Esophagus (tissue), 2 donors: ENCODE results near the gene RHCG. TPM values are rescaled to one million over a fixed set of nuclear protein-coding genes. Genes with fewer than 3 reads are reported as not detected.

Experiments used
- H3K27ac ChIP-seq, 2 donors: one replicate each; pipeline ENCODE4 v1.5.1; 2013; ENCODE audit warnings: low read depth in 2 of 2, mild to moderate bottlenecking in 2 of 2, inconsistent platforms in 1 of 2, low read length in 1 of 2, moderate library complexity in 1 of 2
- H3K27me3 ChIP-seq, 2 donors: one replicate each; pipeline ENCODE4 v1.6.1; 2013; ENCODE audit warnings: low read length in 2 of 2, control low read depth in 1 of 2, mild to moderate bottlenecking in 1 of 2; ENCODE audit not compliant: insufficient read depth in 2 of 2, control insufficient read depth in 1 of 2
- H3K36me3 ChIP-seq, 2 donors: one replicate each; pipeline ENCODE4 v1.6.1; 2013; ENCODE audit warnings: low read length in 1 of 2; ENCODE audit not compliant: control insufficient read depth in 2 of 2, insufficient read depth in 2 of 2
- H3K4me1 ChIP-seq, 2 donors: one replicate each; pipeline ENCODE4 v1.6.1; 2013; ENCODE audit warnings: low read length in 1 of 2; ENCODE audit not compliant: control insufficient read depth in 2 of 2, insufficient read depth in 2 of 2
- H3K4me3 ChIP-seq, 2 donors: one replicate each; pipeline ENCODE4 v1.5.1; 2013; ENCODE audit warnings: low read length in 2 of 2, mild to moderate bottlenecking in 2 of 2, low read depth in 1 of 2, moderate library complexity in 1 of 2
- H3K9me3 ChIP-seq, 2 donors: one replicate each; pipeline ENCODE4 v1.6.1; 2013; ENCODE audit warnings: mild to moderate bottlenecking in 2 of 2, low read depth in 1 of 2, low read length in 1 of 2, moderate library complexity in 1 of 2; ENCODE audit not compliant: control insufficient read depth in 2 of 2, insufficient read depth in 1 of 2
- WGBS, 2 donors: extraction: QIAGEN DNeasy Blood & Tissue Kit; methylation state at CpG; one replicate each; pipeline ENCODE4 v1.1.7; 2013; 5-methylcytosine and 5-hydroxymethylcytosine counted together
- polyA plus RNA-seq, 2 donors: library from polyadenylated mRNA; stranded (reverse); fragments of 200-250 nt; gene quantifications; one replicate each; pipeline ENCODE4 v1.2.3, GENCODE V29; 2013
- donor health status: healthy with polysubstance abuse.
- donor health status: Bipolar disorder and iron deficiency.

RHCG gene
- polyA plus RNA-seq, 2 donors = 3,283 to 3,991 TPM

DNA sequence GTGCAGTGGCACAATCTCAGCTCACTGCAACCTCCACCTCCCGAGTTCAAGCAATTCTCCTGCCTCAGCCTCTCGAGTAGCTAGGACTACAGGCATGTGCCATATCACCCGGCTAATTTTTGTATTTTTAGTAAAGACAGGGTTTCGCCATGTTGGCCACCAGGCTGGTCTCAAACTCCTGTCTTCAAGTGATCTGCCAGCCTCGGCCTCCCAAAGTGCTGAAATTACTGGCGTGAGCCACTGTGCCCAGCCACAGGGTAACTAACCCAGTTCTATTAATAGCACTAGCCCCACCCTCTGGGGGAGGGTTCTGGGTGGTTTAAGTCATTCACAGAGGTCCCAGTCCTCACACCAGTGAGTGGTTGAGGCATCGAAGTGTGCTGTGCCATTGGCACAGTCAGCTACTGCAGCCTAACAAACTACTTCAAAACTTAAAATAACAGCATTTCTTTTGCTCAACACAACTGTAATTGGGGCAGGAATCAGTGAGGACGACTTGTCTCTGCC, 44.0 kb downstream of the RHCG start:
- peaks cover 0 to 2% of the 10 kb centered on the region in 2 donors for H3K9me3 ChIP-seq
- H3K27ac ChIP-seq = no peak overlapping the region
- H3K36me3 ChIP-seq = no peaks in the 10 kb centered on the region
- 71 to 74% methylated on average over 8 of the region's 8 CpGs for WGBS, 2 donors
- no peaks in the 10 kb centered on the region for H3K27me3 ChIP-seq
- H3K4me3 ChIP-seq = no peak overlapping the region
- peaks cover 0 to 3% of the 10 kb centered on the region in 2 donors for H3K4me1 ChIP-seq

DNA sequence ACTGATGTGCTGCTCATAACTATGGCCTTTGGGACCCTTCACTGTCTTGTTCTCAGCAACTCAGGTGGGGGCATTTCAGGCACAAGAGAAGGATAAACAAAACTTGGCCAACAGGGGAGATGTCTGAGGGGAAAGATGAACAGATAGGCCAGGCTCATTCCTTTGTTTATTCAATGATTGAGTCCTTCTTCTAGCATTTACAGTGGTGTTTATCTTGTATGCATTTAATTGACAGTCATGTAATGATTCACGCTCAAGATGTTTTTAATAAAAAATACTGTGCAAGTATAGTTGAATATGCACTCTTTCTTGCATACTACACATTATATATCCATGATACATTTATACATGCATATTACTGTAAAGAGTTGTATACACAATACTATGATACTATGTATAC, 44.5 kb downstream of the RHCG start:
- Histone ChIP-seq H3K4me3 (no peak overlapping the region), H3K27me3 (no peaks in the 10 kb centered on the region), H3K27ac (no peak overlapping the region), H3K4me1 (peaks cover 0 to 3% of the 10 kb centered on the region in 2 donors), H3K9me3 (peaks cover 0 to 2% of the 10 kb centered on the region in 2 donors), H3K36me3 (no peaks in the 10 kb centered on the region)
- 55 to 69% methylated on average over 1 of the region's 1 CpG for WGBS, 2 donors

DNA sequence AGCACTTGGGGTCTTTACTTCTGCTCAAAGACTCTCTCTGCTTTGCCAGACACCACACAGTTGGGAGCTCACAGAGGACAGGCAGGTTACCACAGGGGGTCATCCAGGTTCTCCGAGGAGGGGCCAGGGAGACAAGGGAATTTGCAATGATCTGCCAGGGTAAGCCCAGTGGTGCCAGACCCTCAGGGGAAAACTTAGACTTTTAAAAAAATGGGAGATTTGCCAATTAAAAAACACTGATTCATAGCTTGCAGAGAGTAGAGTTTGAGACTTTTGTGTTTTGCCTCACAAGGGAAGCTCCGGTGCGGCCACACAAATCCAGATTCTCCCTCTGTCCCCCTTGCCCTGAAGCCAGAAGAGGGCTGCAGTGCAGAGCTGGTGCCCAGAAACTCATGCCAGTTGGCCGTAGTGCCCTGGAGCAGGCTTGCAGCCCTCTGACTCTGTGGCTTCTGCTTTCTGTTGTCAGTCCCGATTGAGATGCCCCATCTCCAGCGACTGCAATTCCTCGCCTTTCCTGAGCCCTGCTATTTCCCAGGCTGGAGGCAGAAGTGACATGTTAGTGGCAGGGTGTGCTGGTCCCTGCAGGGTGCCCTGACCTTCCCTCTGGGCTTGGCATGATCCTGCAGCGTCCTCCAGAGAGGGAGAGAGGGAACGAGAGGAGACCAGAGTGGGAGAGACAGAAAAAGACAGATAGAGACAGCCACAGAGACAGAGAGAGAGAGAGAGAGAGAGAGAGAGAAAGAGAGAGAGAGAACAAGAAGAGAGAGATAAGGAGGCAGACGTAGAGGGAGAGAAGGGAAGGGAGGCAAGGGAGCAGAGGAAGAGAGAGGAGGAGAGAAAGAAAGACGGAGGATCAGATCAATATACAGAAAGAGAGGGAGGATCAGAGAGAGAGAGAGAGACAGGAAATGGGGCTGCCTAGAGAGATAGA, 46.0 kb downstream of the RHCG start:
- H3K4me1 ChIP-seq = peaks cover 0 to 3% of the 10 kb centered on the region in 2 donors
- H3K27ac ChIP-seq = no peak overlapping the region
- WGBS, 2 donors = 20 to 31% methylated on average over 11 of the region's 11 CpGs
- H3K4me3 ChIP-seq = no peak overlapping the region
- H3K9me3 ChIP-seq = peaks cover 0 to 2% of the 10 kb centered on the region in 2 donors
- H3K36me3 ChIP-seq = no peaks in the 10 kb centered on the region
- no peaks in the 10 kb centered on the region for H3K27me3 ChIP-seq

DNA sequence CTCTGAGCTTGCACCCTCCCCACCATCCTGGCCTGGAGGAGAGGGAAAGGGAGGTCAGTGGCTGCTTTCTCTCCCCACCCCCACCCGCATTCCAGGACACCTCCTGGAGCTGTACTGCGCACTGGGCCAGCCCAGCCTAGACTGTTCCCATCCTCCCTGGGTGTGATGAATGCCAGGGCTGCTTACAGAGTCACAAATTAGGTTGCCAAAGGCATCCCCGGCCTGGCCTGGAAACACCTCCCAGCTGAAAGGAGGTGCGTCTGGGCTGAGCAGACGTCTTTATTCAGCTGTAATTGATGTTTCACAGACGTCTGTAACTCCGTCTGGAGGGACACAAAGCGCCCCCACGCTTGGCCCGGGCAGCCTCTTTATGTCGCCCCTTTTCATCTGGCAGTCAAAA, 47.6 kb downstream of the RHCG start:
- no peak overlapping the region for H3K27ac ChIP-seq
- H3K4me1 ChIP-seq = peaks cover 0 to 3% of the 10 kb centered on the region in 2 donors
- no peaks in the 10 kb centered on the region for H3K27me3 ChIP-seq
- no peak overlapping the region for H3K4me3 ChIP-seq
- peaks cover 0 to 2% of the 10 kb centered on the region in 2 donors for H3K9me3 ChIP-seq
- H3K36me3 ChIP-seq = no peaks in the 10 kb centered on the region
- WGBS, 2 donors = 20 to 31% methylated on average over 11 of the region's 11 CpGs

DNA sequence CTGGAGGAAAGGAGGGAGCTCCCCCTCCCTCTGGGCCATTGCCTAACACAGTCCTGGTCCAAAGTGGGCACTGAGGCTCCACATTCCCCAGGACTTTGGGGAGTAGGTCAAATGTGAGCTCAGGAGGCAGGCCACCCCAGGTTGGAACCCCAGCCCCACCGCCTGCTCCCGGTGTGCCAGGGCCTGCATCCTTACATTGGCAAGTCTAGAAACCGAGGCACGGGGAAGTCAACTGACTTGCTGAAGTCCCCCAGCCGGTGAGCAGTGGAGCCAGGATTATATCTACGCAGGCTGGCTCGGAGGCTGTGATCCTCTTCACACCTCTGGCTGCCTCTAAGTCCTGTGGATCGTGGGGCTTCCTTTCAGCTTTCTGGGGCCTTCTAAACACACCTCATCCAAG, 48.7 kb downstream of the RHCG start:
- peaks cover 0 to 2% of the 10 kb centered on the region in 2 donors for H3K9me3 ChIP-seq
- H3K4me1 ChIP-seq = peaks cover 0 to 3% of the 10 kb centered on the region in 2 donors
- H3K4me3 ChIP-seq = no peak overlapping the region
- H3K27ac ChIP-seq = no peak overlapping the region
- no peaks in the 10 kb centered on the region for H3K36me3 ChIP-seq
- 85 to 91% methylated on average over 8 of the region's 8 CpGs for WGBS, 2 donors
- H3K27me3 ChIP-seq = no peaks in the 10 kb centered on the region

DNA sequence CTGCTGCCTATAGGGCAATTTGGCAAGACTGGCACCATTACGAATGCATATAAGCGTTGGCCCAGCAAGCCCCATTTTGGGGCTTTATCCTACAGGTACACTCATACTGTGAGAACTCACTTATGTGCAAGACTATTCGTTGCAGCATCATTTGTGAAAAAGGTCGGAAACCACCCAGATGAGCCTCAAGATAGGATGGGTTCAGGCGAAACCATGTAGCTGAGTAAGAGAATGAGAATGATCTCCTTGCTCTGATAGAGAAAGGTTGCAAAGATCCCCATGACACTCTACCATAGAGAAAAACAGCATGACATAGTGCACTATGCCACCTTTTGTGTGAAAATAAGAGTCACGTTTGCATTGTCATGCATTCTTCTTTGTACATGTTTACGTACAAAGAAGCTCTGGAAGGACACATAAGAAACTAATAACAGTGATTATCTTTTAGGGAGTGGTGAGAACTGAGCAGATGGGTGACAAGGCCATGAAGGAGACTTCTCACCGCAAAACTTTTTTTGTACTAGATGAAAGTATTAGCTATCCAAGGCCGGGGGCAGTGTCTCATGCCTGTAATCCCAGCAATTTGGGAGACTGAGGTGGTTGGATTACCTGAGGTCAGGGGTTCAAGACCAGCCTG, 50.0 kb downstream of the RHCG start:
- Histone ChIP-seq H3K27me3 (no peaks in the 10 kb centered on the region), H3K4me1 (peaks cover 0 to 3% of the 10 kb centered on the region in 2 donors), H3K27ac (no peak overlapping the region), H3K9me3 (peaks cover 0 to 2% of the 10 kb centered on the region in 2 donors), H3K36me3 (no peaks in the 10 kb centered on the region), H3K4me3 (no peak overlapping the region)
- 75 to 79% methylated on average over 9 of the region's 9 CpGs for WGBS, 2 donors

DNA sequence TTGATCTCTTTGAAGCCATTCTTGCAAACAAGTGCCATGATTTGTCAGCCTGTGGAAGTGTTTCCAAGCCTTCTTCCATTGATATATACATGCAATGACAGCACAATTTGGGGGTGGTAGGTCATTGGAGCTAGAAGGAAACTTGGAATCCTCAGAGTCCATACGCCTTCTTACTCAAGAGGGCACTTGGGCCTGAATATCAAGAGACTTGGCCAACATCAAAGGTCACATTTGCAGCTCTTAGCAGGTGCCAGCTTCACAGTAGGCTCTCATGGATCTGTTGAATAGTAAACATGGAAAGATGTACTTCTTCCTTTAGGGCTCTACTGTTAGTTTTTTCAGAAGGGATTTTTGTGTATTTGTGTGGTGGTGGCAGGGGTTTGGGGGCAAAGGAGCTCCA, 50.9 kb downstream of the RHCG start:
- Histone ChIP-seq H3K4me1 (peaks cover 0 to 3% of the 10 kb centered on the region in 2 donors), H3K4me3 (no peak overlapping the region), H3K9me3 (peaks cover 0 to 2% of the 10 kb centered on the region in 2 donors), H3K27ac (no peak overlapping the region), H3K36me3 (no peaks in the 10 kb centered on the region), H3K27me3 (no peaks in the 10 kb centered on the region)
- WGBS, 2 donors = 63 to 88% methylated on average over 1 of the region's 1 CpG

DNA sequence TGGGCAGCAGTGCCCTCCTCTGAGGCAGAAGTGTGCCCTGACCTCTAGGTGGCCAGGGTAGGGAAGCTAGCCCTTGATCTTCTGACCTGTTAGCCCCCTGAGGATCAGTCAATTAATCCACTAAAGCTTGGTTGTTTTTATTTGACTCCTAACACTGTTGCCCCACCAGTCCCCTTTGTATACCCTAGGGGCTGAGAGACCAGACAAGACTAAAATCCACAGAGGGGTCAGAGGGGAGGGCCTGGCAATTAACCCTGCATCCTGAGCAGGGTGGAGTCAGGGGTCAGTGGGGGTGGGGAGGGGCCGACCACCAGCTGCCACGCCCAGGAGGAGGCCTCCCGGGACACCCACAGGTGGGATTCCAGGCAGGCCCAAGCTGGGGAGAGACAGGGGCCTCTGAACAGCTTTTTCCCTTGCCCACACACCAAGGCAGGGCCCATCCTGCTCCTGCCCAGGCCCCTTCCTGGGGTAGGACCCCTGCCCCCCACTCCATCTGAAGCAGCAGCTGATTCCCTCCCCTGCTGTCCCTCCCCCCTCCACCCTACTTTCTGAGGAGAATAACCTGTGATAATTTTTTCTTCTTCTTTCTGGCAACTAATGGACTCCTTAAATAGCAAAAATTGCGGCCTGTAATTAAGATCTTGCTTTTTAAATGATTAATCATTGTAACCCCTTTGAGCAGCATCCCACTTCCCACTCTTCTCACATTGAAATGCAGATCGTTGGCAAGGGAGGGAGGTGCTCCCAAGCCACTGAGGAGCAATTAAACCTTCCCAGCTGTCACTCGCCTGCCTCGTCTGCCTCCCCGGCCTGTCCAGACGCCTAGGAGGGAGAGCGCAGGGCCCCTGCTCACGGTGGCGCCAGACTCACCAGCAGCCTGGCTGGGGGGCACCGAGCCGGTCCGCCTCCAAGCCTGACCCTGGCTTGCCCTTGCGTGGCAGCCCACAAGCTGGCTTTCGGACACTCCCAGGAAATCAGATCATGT, 51.9 kb downstream of the RHCG start:
- H3K36me3 ChIP-seq = no peaks in the 10 kb centered on the region
- no peak overlapping the region for H3K27ac ChIP-seq
- no peaks in the 10 kb centered on the region for H3K4me1 ChIP-seq
- H3K27me3 ChIP-seq = no peaks in the 10 kb centered on the region
- no peaks in the 10 kb centered on the region for H3K9me3 ChIP-seq
- 52 to 58% methylated on average over 16 to 17 of the region's 17 CpGs for WGBS, 2 donors
- no peak overlapping the region for H3K4me3 ChIP-seq

DNA sequence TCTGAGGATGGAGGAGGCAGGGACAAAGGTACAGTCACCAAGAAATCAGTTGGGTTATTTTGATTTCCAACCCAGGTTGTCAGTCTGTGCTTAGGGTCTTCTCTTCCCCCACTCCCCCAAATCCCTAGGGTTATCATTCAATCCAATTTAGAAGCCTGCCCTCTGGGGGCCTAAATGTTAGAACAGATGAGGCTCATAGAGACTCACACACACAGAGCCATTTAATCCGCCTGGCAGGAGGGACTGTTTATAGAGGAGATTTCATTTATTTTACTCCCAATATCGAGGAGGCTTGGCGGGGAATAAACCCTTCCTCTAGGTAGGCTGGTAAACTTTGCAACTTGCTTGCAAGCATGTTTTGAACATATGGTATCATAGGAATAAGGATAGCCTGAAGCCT, 52.8 kb downstream of the RHCG start:
- Histone ChIP-seq H3K27ac (no peak overlapping the region), H3K27me3 (no peaks in the 10 kb centered on the region), H3K36me3 (no peaks in the 10 kb centered on the region), H3K4me3 (no peak overlapping the region), H3K9me3 (no peaks in the 10 kb centered on the region), H3K4me1 (no peaks in the 10 kb centered on the region)
- WGBS, 2 donors = 52 to 54% methylated on average over 3 of the region's 3 CpGs
